Bronchial epithelial cell (primary cell): ENCODE data around the gene TIMP3. TPM values are rescaled to one million over a fixed set of nuclear protein-coding genes. Genes with fewer than 3 reads are reported as not detected.

Experiments used
- DNase-seq: peaks from one replicate; pipeline ENCODE4 v3.0.0-alpha.2; 2010; ENCODE audit warnings: low read depth
- FAIRE-seq: peaks from 2 replicates; lab custom pipeline; 2011; peaks lifted over from hg19 to GRCh38; lab: Jason Lieb, UNC
- H3K27me3 ChIP-seq: 2 replicates; pipeline ENCODE4 v1.5.1; 2011; ENCODE audit warnings: low read length; ENCODE audit not compliant: control insufficient read depth, insufficient read depth
- H3K36me3 ChIP-seq: 2 replicates; pipeline ENCODE4 v1.5.1; 2011; ENCODE audit warnings: low read length; ENCODE audit not compliant: control insufficient read depth, insufficient read depth
- H3K4me3 ChIP-seq: 2 replicates; pipeline ENCODE4 v1.5.1; 2011; ENCODE audit warnings: mild to moderate bottlenecking, low read depth, low read length, control low read depth
- CTCF ChIP-seq: IDR thresholded peaks from 2 replicates; pipeline ENCODE4 v1.5.1; 2011; ENCODE audit warnings: mild to moderate bottlenecking, moderate library complexity, low read length, control low read depth, inconsistent platforms; ENCODE audit not compliant: insufficient read depth, severe bottlenecking
- total RNA-seq: library from RNA; depleted of rRNA; stranded (reverse); fragments of >200 nt; gene quantifications from 2 replicates; pipeline ENCODE4 v1.2.1, GENCODE V29; 2014

The TIMP3 gene
- total RNA-seq, 1 donor from 2014 or later, result 71.1 TPM

GRCh38 chr22:32830957-32831356, 29.5 kb downstream of the TIMP3 start:
- no peak for TF ChIP-seq CTCF
- FAIRE-seq (no peak), DNase-seq (no peak)
- no peak overlapping the region for H3K4me3 ChIP-seq
- peaks cover 11% of the 10 kb centered on the region for H3K36me3 ChIP-seq
- no peaks in the 10 kb centered on the region for H3K27me3 ChIP-seq

GRCh38 chr22:32831584-32831983, 30.1 kb downstream of the TIMP3 start:
- no peak for TF ChIP-seq CTCF
- no peak overlapping the region for H3K4me3 ChIP-seq
- DNase-seq (no peak), FAIRE-seq (no peak)
- no peaks in the 10 kb centered on the region for H3K27me3 ChIP-seq
- H3K36me3 ChIP-seq, result peaks cover 11% of the 10 kb centered on the region

GRCh38 chr22:32832174-32832573, 30.7 kb downstream of the TIMP3 start:
- peaks cover 12% of the 10 kb centered on the region for H3K36me3 ChIP-seq
- H3K27me3 ChIP-seq, result no peaks in the 10 kb centered on the region
- TF ChIP-seq CTCF, result no peak
- FAIRE-seq (no peak), DNase-seq (no peak)
- no peak overlapping the region for H3K4me3 ChIP-seq

- peak; percentile 46 for TF ChIP-seq CTCF
- no peaks in the 10 kb centered on the region for H3K27me3 ChIP-seq
- H3K36me3 ChIP-seq, result peaks cover 6% of the 10 kb centered on the region
- no peak for FAIRE-seq
- H3K4me3 ChIP-seq, result no peak overlapping the region
- no peak for DNase-seq
These were observed 35.0 kb downstream of the TIMP3 start for GRCh38 chr22:32836280-32837123.

GRCh38 chr22:32837142-32837541, 35.6 kb downstream of the TIMP3 start:
- Histone ChIP-seq H3K36me3 (peaks cover 6% of the 10 kb centered on the region), H3K27me3 (no peaks in the 10 kb centered on the region), H3K4me3 (no peak overlapping the region)
- FAIRE-seq, result no peak
- DNase-seq, result no peak
- TF ChIP-seq CTCF, result no peak

GRCh38 chr22:32837803-32838202, 36.3 kb downstream of the TIMP3 start:
- Histone ChIP-seq H3K36me3 (peaks cover 6% of the 10 kb centered on the region), H3K4me3 (no peak overlapping the region), H3K27me3 (no peaks in the 10 kb centered on the region)
- FAIRE-seq (no peak), DNase-seq (no peak)
- no peak for TF ChIP-seq CTCF
